Gastroesophageal sphincter (tissue), 3 donors: ENCODE results near the gene ZNF280B.

ENCODE experiments used
- EP300 ChIP-seq: sonication (generic); formaldehyde crosslinking; IDR thresholded peaks from one replicate; pipeline ENCODE4 v1.6.1; 2017; ENCODE audit warnings: antibody characterized with exemption, mild to moderate bottlenecking
- POLR2A ChIP-seq, 2 donors: fragments of 450-650 bp; IDR thresholded peaks; one replicate each; pipeline ENCODE4 v1.6.1; 2017; ENCODE audit warnings: antibody characterized with exemption in 2 of 2, mild to moderate bottlenecking in 2 of 2, moderate library complexity in 1 of 2
- POLR2AphosphoS5 ChIP-seq: sonication (generic); formaldehyde crosslinking; IDR thresholded peaks from one replicate; pipeline ENCODE4 v1.6.1; 2017; ENCODE audit warnings: antibody characterized with exemption
- TF ChIP-seq, protein P1 (sequence below), 4 experiments: fragments of 200-600 bp in 2 of 4; fragments of 450-650 bp in 2 of 4; sonication (generic) in 1 of 4; IDR thresholded peaks; one replicate each; pipeline ENCODE4 v1.5.1; 2017 to 2019; ENCODE audit warnings: antibody characterized with exemption in 4 of 4, mild to moderate bottlenecking in 2 of 4, moderate library complexity in 2 of 4

GRCh38 chr22:22463855-22464540 lies 44.5 kb downstream of the ZNF280B start:
- TF ChIP-seq POLR2A (IDR thresholded peaks at IDR 0.05), result no peak
- TF ChIP-seq, protein P1, sequence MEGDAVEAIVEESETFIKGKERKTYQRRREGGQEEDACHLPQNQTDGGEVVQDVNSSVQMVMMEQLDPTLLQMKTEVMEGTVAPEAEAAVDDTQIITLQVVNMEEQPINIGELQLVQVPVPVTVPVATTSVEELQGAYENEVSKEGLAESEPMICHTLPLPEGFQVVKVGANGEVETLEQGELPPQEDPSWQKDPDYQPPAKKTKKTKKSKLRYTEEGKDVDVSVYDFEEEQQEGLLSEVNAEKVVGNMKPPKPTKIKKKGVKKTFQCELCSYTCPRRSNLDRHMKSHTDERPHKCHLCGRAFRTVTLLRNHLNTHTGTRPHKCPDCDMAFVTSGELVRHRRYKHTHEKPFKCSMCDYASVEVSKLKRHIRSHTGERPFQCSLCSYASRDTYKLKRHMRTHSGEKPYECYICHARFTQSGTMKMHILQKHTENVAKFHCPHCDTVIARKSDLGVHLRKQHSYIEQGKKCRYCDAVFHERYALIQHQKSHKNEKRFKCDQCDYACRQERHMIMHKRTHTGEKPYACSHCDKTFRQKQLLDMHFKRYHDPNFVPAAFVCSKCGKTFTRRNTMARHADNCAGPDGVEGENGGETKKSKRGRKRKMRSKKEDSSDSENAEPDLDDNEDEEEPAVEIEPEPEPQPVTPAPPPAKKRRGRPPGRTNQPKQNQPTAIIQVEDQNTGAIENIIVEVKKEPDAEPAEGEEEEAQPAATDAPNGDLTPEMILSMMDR (IDR thresholded peaks at IDR 0.05), result peak; percentile 37 to 66 (median 54)
- no peak for TF ChIP-seq EP300
- TF ChIP-seq POLR2AphosphoS5, result no peak
